Measurements from ENCODE around the gene BTC. TPM values are rescaled to one million over a fixed set of nuclear protein-coding genes. Genes with fewer than 3 reads are reported as not detected.

BTC gene
- total and polyA plus RNA-seq, 5 donors from 2014 or later: not detected

DNA sequence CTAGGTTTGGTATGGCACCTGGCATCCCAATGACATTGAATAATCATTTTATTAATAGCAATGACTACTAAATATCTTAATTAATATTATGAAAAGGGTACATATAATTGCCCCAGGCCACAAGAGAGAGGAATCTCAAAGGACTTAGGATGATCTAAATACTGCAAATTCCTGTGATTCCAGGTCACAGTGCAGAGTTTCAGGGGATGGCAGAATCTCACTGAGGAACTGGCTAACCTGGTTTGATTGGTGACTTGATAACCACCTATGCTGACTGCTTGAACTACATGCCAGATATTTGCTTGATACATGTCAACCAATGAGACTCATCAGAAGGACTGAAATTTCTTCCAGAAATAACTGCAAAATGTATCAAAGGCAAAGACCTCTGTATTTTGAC is 37.2 kb downstream of the BTC start:
- no peaks in the 10 kb centered on the region for H3K27me3 Mint-ChIP-seq
- H3K27me3 ChIP-seq (ENCODE audit: control insufficient read depth, insufficient read depth, low read length): no peaks in the 10 kb centered on the region
- no peak for ATAC-seq (ENCODE audit: low read depth in 2 of 2)
- H3K9me3 ChIP-seq (ENCODE audit: control insufficient read depth in 2 of 2, low read length in 2 of 2): no peaks in the 10 kb centered on the region
- H3K9me3 Mint-ChIP-seq: peaks cover 0 to 7% (median 0%) of the 10 kb centered on the region in 7 donors
- no peaks in the 10 kb centered on the region for H3K36me3 ChIP-seq (ENCODE audit: control insufficient read depth, insufficient read depth, low read length)
- H3K36me3 Mint-ChIP-seq: no peaks in the 10 kb centered on the region
- no peak overlapping the region for H3K4me3 Mint-ChIP-seq
- no peak for DNase-seq
- H3K27ac ChIP-seq (ENCODE audit: insufficient read depth, low read length, poor library complexity, severe bottlenecking): no peak overlapping the region
- no peak overlapping the region for H3K27ac Mint-ChIP-seq
- no peaks in the 10 kb centered on the region for H3K4me1 ChIP-seq (ENCODE audit: control insufficient read depth, insufficient read depth, low read length, poor library complexity, severe bottlenecking)
- no peaks in the 10 kb centered on the region for H3K4me1 Mint-ChIP-seq
- H3K4me3 ChIP-seq (ENCODE audit: low read depth, low read length): no peak overlapping the region

DNA sequence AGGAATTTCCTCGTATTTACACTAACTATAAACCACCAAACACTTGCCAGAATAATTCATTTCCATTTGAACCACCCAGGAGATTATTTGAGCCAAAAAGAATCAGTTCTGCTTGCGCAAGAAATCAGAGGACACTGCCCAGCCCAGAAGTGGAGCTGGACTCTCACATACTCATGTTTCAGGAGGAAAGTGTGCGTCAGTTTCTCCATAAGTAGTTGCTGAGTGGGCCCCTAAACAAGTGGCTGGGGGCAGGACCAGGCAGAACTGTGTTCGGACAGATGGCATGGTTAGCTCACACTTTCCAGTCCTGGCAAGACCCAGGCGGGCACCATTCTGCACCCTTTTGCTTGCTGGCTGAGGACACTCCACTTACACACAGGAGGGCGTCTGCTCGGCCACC is 38.8 kb downstream of the BTC start:
- DNase-seq: no peak
- Histone ChIP-seq H3K4me1 (ENCODE audit: control insufficient read depth, insufficient read depth, low read length, poor library complexity, severe bottlenecking) (no peaks in the 10 kb centered on the region), H3K9me3 (ENCODE audit: control insufficient read depth in 2 of 2, low read length in 2 of 2) (no peaks in the 10 kb centered on the region), H3K27ac (ENCODE audit: insufficient read depth, low read length, poor library complexity, severe bottlenecking) (no peak overlapping the region), H3K27me3 (ENCODE audit: control insufficient read depth, insufficient read depth, low read length) (no peaks in the 10 kb centered on the region), H3K36me3 (ENCODE audit: control insufficient read depth, insufficient read depth, low read length) (no peaks in the 10 kb centered on the region), H3K4me3 (ENCODE audit: low read depth, low read length) (no peak overlapping the region)
- H3K36me3 Mint-ChIP-seq: no peaks in the 10 kb centered on the region
- no peak overlapping the region for H3K27ac Mint-ChIP-seq
- no peak for ATAC-seq (ENCODE audit: low read depth in 2 of 2)
- no peak overlapping the region for H3K4me3 Mint-ChIP-seq
- H3K27me3 Mint-ChIP-seq: no peaks in the 10 kb centered on the region
- peaks cover 0 to 4% (median 0%) of the 10 kb centered on the region in 7 donors for H3K9me3 Mint-ChIP-seq
- no peaks in the 10 kb centered on the region for H3K4me1 Mint-ChIP-seq

DNA sequence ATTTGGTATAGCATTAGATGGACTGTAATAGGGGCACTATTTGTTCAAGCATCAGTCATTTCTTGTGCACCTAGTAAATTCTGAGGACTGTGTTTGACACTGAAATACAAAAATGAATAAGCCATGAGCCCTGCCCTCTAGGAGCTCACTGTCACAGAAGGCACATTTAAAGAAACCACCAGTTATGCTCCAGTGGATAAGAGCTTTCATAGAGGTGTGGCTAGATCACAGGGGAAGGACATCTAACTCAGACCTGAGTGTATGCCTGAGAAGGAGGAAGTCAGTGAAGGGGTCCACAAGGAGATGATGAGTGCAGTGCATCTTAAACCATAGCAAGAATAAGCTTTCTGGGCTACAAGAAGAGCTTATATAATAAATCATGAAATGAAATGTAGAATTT is 40.1 kb downstream of the BTC start:
- H3K9me3 ChIP-seq (ENCODE audit: control insufficient read depth in 2 of 2, low read length in 2 of 2): no peaks in the 10 kb centered on the region
- no peaks in the 10 kb centered on the region for H3K27me3 Mint-ChIP-seq
- no peak overlapping the region for H3K4me3 ChIP-seq (ENCODE audit: low read depth, low read length)
- peaks cover 0 to 4% (median 0%) of the 10 kb centered on the region in 7 donors for H3K9me3 Mint-ChIP-seq
- no peak for DNase-seq
- H3K36me3 Mint-ChIP-seq: no peaks in the 10 kb centered on the region
- no peaks in the 10 kb centered on the region for H3K36me3 ChIP-seq (ENCODE audit: control insufficient read depth, insufficient read depth, low read length)
- no peaks in the 10 kb centered on the region for H3K27me3 ChIP-seq (ENCODE audit: control insufficient read depth, insufficient read depth, low read length)
- H3K4me1 ChIP-seq (ENCODE audit: control insufficient read depth, insufficient read depth, low read length, poor library complexity, severe bottlenecking): no peaks in the 10 kb centered on the region
- H3K27ac Mint-ChIP-seq: no peak overlapping the region
- H3K27ac ChIP-seq (ENCODE audit: insufficient read depth, low read length, poor library complexity, severe bottlenecking): no peak overlapping the region
- H3K4me3 Mint-ChIP-seq: no peak overlapping the region
- H3K4me1 Mint-ChIP-seq: no peaks in the 10 kb centered on the region
- ATAC-seq (ENCODE audit: low read depth in 2 of 2): no peak

- no peak overlapping the region for H3K27ac Mint-ChIP-seq
- no peaks in the 10 kb centered on the region for H3K9me3 ChIP-seq (ENCODE audit: control insufficient read depth in 2 of 2, low read length in 2 of 2)
- H3K4me1 Mint-ChIP-seq: no peaks in the 10 kb centered on the region
- H3K4me1 ChIP-seq (ENCODE audit: control insufficient read depth, insufficient read depth, low read length, poor library complexity, severe bottlenecking): no peaks in the 10 kb centered on the region
- no peak overlapping the region for H3K27ac ChIP-seq (ENCODE audit: insufficient read depth, low read length, poor library complexity, severe bottlenecking)
- no peak for DNase-seq
- no peak overlapping the region for H3K4me3 Mint-ChIP-seq
- ATAC-seq (ENCODE audit: low read depth in 2 of 2): no peak
- H3K36me3 ChIP-seq (ENCODE audit: control insufficient read depth, insufficient read depth, low read length): no peaks in the 10 kb centered on the region
- peaks cover 0 to 3% (median 0%) of the 10 kb centered on the region in 7 donors for H3K9me3 Mint-ChIP-seq
- no peaks in the 10 kb centered on the region for H3K36me3 Mint-ChIP-seq
- no peaks in the 10 kb centered on the region for H3K27me3 Mint-ChIP-seq
- no peak overlapping the region for H3K4me3 ChIP-seq (ENCODE audit: low read depth, low read length)
- no peaks in the 10 kb centered on the region for H3K27me3 ChIP-seq (ENCODE audit: control insufficient read depth, insufficient read depth, low read length)
Measured at GRCh38 chr4:74752798-74753197, 41.5 kb downstream of the BTC start.

DNA sequence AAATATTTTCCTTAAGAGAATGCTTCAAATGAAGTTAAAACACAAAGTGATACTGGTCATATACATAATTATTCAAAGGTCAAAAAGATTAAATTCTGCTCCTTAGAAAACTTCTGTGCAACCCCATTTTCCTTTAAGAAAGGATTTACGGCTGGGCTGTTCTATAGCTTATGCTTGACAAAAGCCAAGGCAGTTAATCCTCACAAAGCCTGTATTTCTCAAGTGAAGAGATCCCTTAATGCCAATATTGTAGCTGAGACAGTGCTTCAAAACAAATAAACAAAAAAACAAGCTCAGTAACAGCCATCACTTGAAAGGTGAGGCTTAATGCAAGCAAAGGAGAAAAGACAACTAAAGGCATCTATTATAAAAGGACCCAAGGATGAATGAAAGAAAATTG is 42.5 kb downstream of the BTC start:
- H3K27me3 Mint-ChIP-seq: no peaks in the 10 kb centered on the region
- H3K27me3 ChIP-seq (ENCODE audit: control insufficient read depth, insufficient read depth, low read length): no peaks in the 10 kb centered on the region
- H3K4me1 Mint-ChIP-seq: no peaks in the 10 kb centered on the region
- ATAC-seq (ENCODE audit: low read depth in 2 of 2): no peak
- no peaks in the 10 kb centered on the region for H3K9me3 ChIP-seq (ENCODE audit: control insufficient read depth in 2 of 2, low read length in 2 of 2)
- H3K36me3 Mint-ChIP-seq: no peaks in the 10 kb centered on the region
- no peaks in the 10 kb centered on the region for H3K4me1 ChIP-seq (ENCODE audit: control insufficient read depth, insufficient read depth, low read length, poor library complexity, severe bottlenecking)
- no peak overlapping the region for H3K27ac ChIP-seq (ENCODE audit: insufficient read depth, low read length, poor library complexity, severe bottlenecking)
- H3K9me3 Mint-ChIP-seq: peaks cover 0 to 3% (median 0%) of the 10 kb centered on the region in 7 donors
- no peak overlapping the region for H3K4me3 Mint-ChIP-seq
- no peak overlapping the region for H3K4me3 ChIP-seq (ENCODE audit: low read depth, low read length)
- H3K27ac Mint-ChIP-seq: no peak overlapping the region
- H3K36me3 ChIP-seq (ENCODE audit: control insufficient read depth, insufficient read depth, low read length): no peaks in the 10 kb centered on the region
- no peak for DNase-seq

GRCh38 chr4:74751247-74751646 is 43.1 kb downstream of the BTC start:
- Mint-ChIP-seq H3K4me3 (no peak overlapping the region), H3K9me3 (peaks cover 0 to 3% (median 0%) of the 10 kb centered on the region in 7 donors), H3K27me3 (no peaks in the 10 kb centered on the region), H3K36me3 (no peaks in the 10 kb centered on the region), H3K27ac (no peak overlapping the region), H3K4me1 (no peaks in the 10 kb centered on the region)
- Histone ChIP-seq H3K27me3 (ENCODE audit: control insufficient read depth, insufficient read depth, low read length) (no peaks in the 10 kb centered on the region), H3K4me3 (ENCODE audit: low read depth, low read length) (no peak overlapping the region), H3K4me1 (ENCODE audit: control insufficient read depth, insufficient read depth, low read length, poor library complexity, severe bottlenecking) (no peaks in the 10 kb centered on the region), H3K36me3 (ENCODE audit: control insufficient read depth, insufficient read depth, low read length) (no peaks in the 10 kb centered on the region), H3K27ac (ENCODE audit: insufficient read depth, low read length, poor library complexity, severe bottlenecking) (no peak overlapping the region), H3K9me3 (ENCODE audit: control insufficient read depth in 2 of 2, low read length in 2 of 2) (no peaks in the 10 kb centered on the region)
- no peak for ATAC-seq (ENCODE audit: low read depth in 2 of 2)
- no peak for DNase-seq

GRCh38 chr4:74742185-74742584 is 52.1 kb downstream of the BTC start:
- H3K9me3 Mint-ChIP-seq: peaks cover 0 to 1% (median 0%) of the 10 kb centered on the region in 7 donors
- H3K27ac ChIP-seq (ENCODE audit: insufficient read depth, low read length, poor library complexity, severe bottlenecking): no peak overlapping the region
- H3K27me3 ChIP-seq (ENCODE audit: control insufficient read depth, insufficient read depth, low read length): no peaks in the 10 kb centered on the region
- H3K36me3 ChIP-seq (ENCODE audit: control insufficient read depth, insufficient read depth, low read length): no peaks in the 10 kb centered on the region
- DNase-seq: no peak
- ATAC-seq (ENCODE audit: low read depth in 2 of 2): no peak
- no peak overlapping the region for H3K4me3 ChIP-seq (ENCODE audit: low read depth, low read length)
- no peaks in the 10 kb centered on the region for H3K9me3 ChIP-seq (ENCODE audit: control insufficient read depth in 2 of 2, low read length in 2 of 2)
- no peaks in the 10 kb centered on the region for H3K4me1 ChIP-seq (ENCODE audit: control insufficient read depth, insufficient read depth, low read length, poor library complexity, severe bottlenecking)
- H3K27me3 Mint-ChIP-seq: no peaks in the 10 kb centered on the region
- no peak overlapping the region for H3K4me3 Mint-ChIP-seq
- H3K27ac Mint-ChIP-seq: no peak overlapping the region
- no peaks in the 10 kb centered on the region for H3K36me3 Mint-ChIP-seq
- no peaks in the 10 kb centered on the region for H3K4me1 Mint-ChIP-seq

DNA sequence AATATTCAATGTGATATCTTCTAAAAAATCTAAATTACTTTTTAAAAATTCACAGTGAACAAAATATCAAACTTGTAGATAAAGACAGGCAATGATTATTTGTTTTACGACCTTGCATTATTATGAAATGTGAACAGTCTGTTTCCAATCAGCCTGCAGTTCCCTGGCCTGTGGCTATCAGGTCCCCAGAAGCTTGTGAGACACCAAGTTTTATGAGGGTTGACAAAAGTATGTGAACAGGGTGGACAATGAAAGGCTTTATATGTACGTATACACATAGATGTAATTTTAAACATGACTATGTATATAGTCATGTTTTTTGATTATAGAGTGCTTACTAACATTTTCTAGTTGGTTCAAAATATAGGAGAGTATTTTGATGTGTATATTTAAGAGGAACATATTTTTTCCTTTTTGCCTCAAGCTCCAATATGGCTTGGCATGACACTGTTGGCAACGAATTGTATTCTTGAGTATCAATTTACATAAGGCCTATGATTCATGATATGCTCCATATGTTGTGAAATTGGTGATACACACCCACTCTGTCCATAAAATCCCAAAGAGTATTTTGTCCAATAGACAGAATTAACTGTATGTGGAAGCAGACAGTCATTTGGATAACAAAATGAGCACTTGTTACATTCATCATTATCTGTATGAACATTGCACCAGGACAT is 55.7 kb downstream of the BTC start:
- no peaks in the 10 kb centered on the region for H3K9me3 Mint-ChIP-seq
- Histone ChIP-seq H3K27ac (ENCODE audit: insufficient read depth, low read length, poor library complexity, severe bottlenecking) (no peak overlapping the region), H3K9me3 (ENCODE audit: control insufficient read depth in 2 of 2, low read length in 2 of 2) (no peaks in the 10 kb centered on the region), H3K4me1 (ENCODE audit: control insufficient read depth, insufficient read depth, low read length, poor library complexity, severe bottlenecking) (no peaks in the 10 kb centered on the region), H3K27me3 (ENCODE audit: control insufficient read depth, insufficient read depth, low read length) (no peaks in the 10 kb centered on the region), H3K4me3 (ENCODE audit: low read depth, low read length) (no peak overlapping the region), H3K36me3 (ENCODE audit: control insufficient read depth, insufficient read depth, low read length) (no peaks in the 10 kb centered on the region)
- no peaks in the 10 kb centered on the region for H3K4me1 Mint-ChIP-seq
- H3K4me3 Mint-ChIP-seq: no peak overlapping the region
- no peaks in the 10 kb centered on the region for H3K27me3 Mint-ChIP-seq
- no peak overlapping the region for H3K27ac Mint-ChIP-seq
- ATAC-seq (ENCODE audit: low read depth in 2 of 2) (no peak), DNase-seq (no peak)
- no peaks in the 10 kb centered on the region for H3K36me3 Mint-ChIP-seq
